ENCODE results near the gene PTPN18.
"Not testable (repeated sequence)": the region's sequence is repeated elsewhere in the genome, so short reads cannot be mapped to it uniquely, and the experiment has no call there.

Gene PTPN18

GRCh38 chr2:130328710-130329109 is 27.1 kb upstream of the PTPN18 start:
- no peaks in the 10 kb centered on the region for H3K9me3 ChIP-seq (ENCODE audit: control insufficient read depth, low read length)
- TF ChIP-seq CTCF (IDR thresholded peaks at IDR 0.05): no peak

GRCh38 chr2:130332271-130333073 is 23.4 kb upstream of the PTPN18 start:
- peak overlapping the region; percentile 59 for H3K4me2 ChIP-seq (ENCODE audit: low read length)
- H3K27ac ChIP-seq: no peak overlapping the region
- H3K4me1 ChIP-seq: peaks cover 4% of the 10 kb centered on the region
- no peaks in the 10 kb centered on the region for H3K36me3 ChIP-seq (ENCODE audit: control insufficient read depth, insufficient read depth, low read length)
- no peaks in the 10 kb centered on the region for H3K79me2 ChIP-seq
- no peak overlapping the region for H3K4me3 ChIP-seq (ENCODE audit: low read depth, low read length)
- TF ChIP-seq CTCF (IDR thresholded peaks at IDR 0.05): peak; percentile 97
- peak overlapping the region; percentile 68 for H2AFZ ChIP-seq
- no peaks in the 10 kb centered on the region for H3K27me3 ChIP-seq (ENCODE audit: control insufficient read depth, insufficient read depth, low read length)
- no peaks in the 10 kb centered on the region for H3K9me3 ChIP-seq (ENCODE audit: control insufficient read depth, low read length)
- no peak overlapping the region for H3K9ac ChIP-seq

More at GRCh38 chr2:130328710-130329109, 27.1 kb upstream of the PTPN18 start:
- H3K4me3 ChIP-seq (ENCODE audit: low read depth, low read length): no peak overlapping the region
- no peaks in the 10 kb centered on the region for H3K36me3 ChIP-seq (ENCODE audit: control insufficient read depth, insufficient read depth, low read length)
- no peak overlapping the region for H2AFZ ChIP-seq
- peaks cover 4% of the 10 kb centered on the region for H3K4me1 ChIP-seq
- no peak overlapping the region for H3K27ac ChIP-seq
- no peak overlapping the region for H3K9ac ChIP-seq
- H3K27me3 ChIP-seq (ENCODE audit: control insufficient read depth, insufficient read depth, low read length): no peaks in the 10 kb centered on the region
- no peaks in the 10 kb centered on the region for H3K79me2 ChIP-seq
- no peak overlapping the region for H3K4me2 ChIP-seq (ENCODE audit: low read length)

- H3K9me3 ChIP-seq (ENCODE audit: control insufficient read depth, low read length); H3K36me3 ChIP-seq (ENCODE audit: control insufficient read depth, insufficient read depth, low read length); H3K4me2 ChIP-seq (ENCODE audit: low read length); H3K4me1 ChIP-seq; H3K79me2 ChIP-seq; H2AFZ ChIP-seq; H3K9ac ChIP-seq; H3K27me3 ChIP-seq (ENCODE audit: control insufficient read depth, insufficient read depth, low read length); H3K4me3 ChIP-seq (ENCODE audit: low read depth, low read length); H3K27ac ChIP-seq: not testable (repeated sequence)
Measured at GRCh38 chr2:130333253-130333652, 22.6 kb upstream of the PTPN18 start.

GRCh38 chr2:130334026-130334425 is 21.8 kb upstream of the PTPN18 start:
- Histone ChIP-seq H3K36me3 (ENCODE audit: control insufficient read depth, insufficient read depth, low read length) (no peaks in the 10 kb centered on the region), H3K4me1 (peaks cover 4% of the 10 kb centered on the region), H3K27me3 (ENCODE audit: control insufficient read depth, insufficient read depth, low read length) (no peaks in the 10 kb centered on the region), H2AFZ (no peak overlapping the region), H3K9me3 (ENCODE audit: control insufficient read depth, low read length) (no peaks in the 10 kb centered on the region), H3K79me2 (no peaks in the 10 kb centered on the region), H3K4me3 (ENCODE audit: low read depth, low read length) (no peak overlapping the region), H3K27ac (no peak overlapping the region), H3K4me2 (ENCODE audit: low read length) (no peak overlapping the region), H3K9ac (no peak overlapping the region)
- no peak for TF ChIP-seq CTCF (IDR thresholded peaks at IDR 0.05)

GRCh38 chr2:130335226-130335625 is 20.6 kb upstream of the PTPN18 start:
- Histone ChIP-seq H3K27me3 (ENCODE audit: control insufficient read depth, insufficient read depth, low read length) (no peaks in the 10 kb centered on the region), H3K4me2 (ENCODE audit: low read length) (no peak overlapping the region), H3K36me3 (ENCODE audit: control insufficient read depth, insufficient read depth, low read length) (no peaks in the 10 kb centered on the region), H3K27ac (no peak overlapping the region), H2AFZ (no peak overlapping the region), H3K4me1 (peaks cover 4% of the 10 kb centered on the region), H3K9me3 (ENCODE audit: control insufficient read depth, low read length) (no peaks in the 10 kb centered on the region), H3K9ac (no peak overlapping the region), H3K79me2 (no peaks in the 10 kb centered on the region), H3K4me3 (ENCODE audit: low read depth, low read length) (no peak overlapping the region)
- no peak for TF ChIP-seq CTCF (IDR thresholded peaks at IDR 0.05)
